ENCODE results near the gene CNTNAP2. TPM values are rescaled to one million over a fixed set of nuclear protein-coding genes. Genes with fewer than 3 reads are reported as not detected.

CNTNAP2 gene
- total and polyA plus RNA-seq, 2 of the 13 experiments (the other 11 are each of a cell fraction or from before 2014, with no cell fraction given): 0.40 to 0.42 TPM

GRCh38 chr7:148299350-148300276, 2183.0 kb downstream of the CNTNAP2 start (continued):
- no peak for TF ChIP-seq ZNF780A (CRISPR knock-in tag; IDR thresholded peaks at IDR 0.05)
- TF ChIP-seq THAP11 (CRISPR knock-in tag; IDR thresholded peaks at IDR 0.05): peak; percentile 36; the same call in 1 of the 2 replicates
- no peak for TF ChIP-seq TSC22D2 (CRISPR knock-in tag; IDR thresholded peaks at IDR 0.05; ENCODE audit: borderline replicate concordance)
- TF ChIP-seq GTF2F1 (IDR thresholded peaks at IDR 0.05; ENCODE audit: low read length): no peak
- no peak for TF ChIP-seq KLF12 (CRISPR knock-in tag; IDR thresholded peaks at IDR 0.05; ENCODE audit: borderline replicate concordance)
- TF ChIP-seq ZNF841 (CRISPR knock-in tag; IDR thresholded peaks at IDR 0.05; ENCODE audit: borderline replicate concordance): no peak
- TF ChIP-seq BHLHE40 (IDR thresholded peaks at IDR 0.05; ENCODE audit: low read length): no peak
- no peak for TF ChIP-seq MEIS1 (CRISPR knock-in tag; IDR thresholded peaks at IDR 0.05; ENCODE audit: borderline replicate concordance)
- TF ChIP-seq MBNL3 (CRISPR knock-in tag; conservative IDR thresholded peaks at IDR 0.05): no peak
- no peak for TF ChIP-seq MIER2 (CRISPR knock-in tag; IDR thresholded peaks at IDR 0.05)
- TF ChIP-seq ZNF432 (CRISPR knock-in tag; IDR thresholded peaks at IDR 0.05; ENCODE audit: borderline replicate concordance): no peak
- no peak for TF ChIP-seq FOXP1 (IDR thresholded peaks at IDR 0.05)
- no peak for TF ChIP-seq FOXP1 (CRISPR knock-in tag; IDR thresholded peaks at IDR 0.05)
- no peak for TF ChIP-seq HIVEP1 (CRISPR knock-in tag; IDR thresholded peaks at IDR 0.05)
- no peak for TF ChIP-seq ZNF564 (CRISPR knock-in tag; IDR thresholded peaks at IDR 0.05)
- TF ChIP-seq ZFX (CRISPR knock-in tag; IDR thresholded peaks at IDR 0.05; ENCODE audit: low read depth): 0 out of 2 replicates have a peak, but pooled peaks have one; percentile 28
- no peak for TF ChIP-seq ZNF713 (CRISPR knock-in tag; IDR thresholded peaks at IDR 0.05)
- no peak for TF ChIP-seq KDM5B (CRISPR knock-in tag; IDR thresholded peaks at IDR 0.05; ENCODE audit: borderline replicate concordance)
- no peak for TF ChIP-seq CHCHD3 (CRISPR knock-in tag; IDR thresholded peaks at IDR 0.05)
- no peak for TF ChIP-seq PCBP2 (optimal IDR thresholded peaks at IDR 0.05; ENCODE audit: low read depth, low read length, poor library complexity, severe bottlenecking)
- TF ChIP-seq ARNT2 (CRISPR knock-in tag; IDR thresholded peaks at IDR 0.05; ENCODE audit: low read depth): no peak
- TF ChIP-seq ZNF670 (CRISPR knock-in tag; IDR thresholded peaks at IDR 0.05; ENCODE audit: borderline replicate concordance): peak; percentile 22; the same call in 1 of the 2 replicates
- TF ChIP-seq ZNF121 (CRISPR knock-in tag; IDR thresholded peaks at IDR 0.05): 0 out of 2 replicates have a peak, but pooled peaks have one; percentile 30
- no peak for TF ChIP-seq TMF1 (CRISPR knock-in tag; IDR thresholded peaks at IDR 0.05; ENCODE audit: low read depth)
- peak; percentile 55 for TF ChIP-seq SOX5 (CRISPR knock-in tag; IDR thresholded peaks at IDR 0.05; ENCODE audit: borderline replicate concordance)
- TF ChIP-seq ZNF235 (CRISPR knock-in tag; IDR thresholded peaks at IDR 0.05; ENCODE audit: borderline replicate concordance): no peak
- peak; percentile 24; the same call in 1 of the 2 replicates for TF ChIP-seq PHF21A (CRISPR knock-in tag; IDR thresholded peaks at IDR 0.05)
- TF ChIP-seq ZNF207 (IDR thresholded peaks at IDR 0.05; ENCODE audit: borderline replicate concordance): no peak
- TF ChIP-seq CENPT (CRISPR knock-in tag; IDR thresholded peaks at IDR 0.05; ENCODE audit: low read depth): no peak
- TF ChIP-seq DMAP1 (CRISPR knock-in tag; IDR thresholded peaks at IDR 0.05): 0 out of 2 replicates have a peak, but pooled peaks have one; percentile 23
- TF ChIP-seq ATF3 (CRISPR knock-in tag; IDR thresholded peaks at IDR 0.05): no peak
